IMR-90 (cell line): ENCODE results near the gene NPRL2. TPM values are rescaled to one million over a fixed set of nuclear protein-coding genes. Genes with fewer than 3 reads are reported as not detected.
A peak's percentile ranks its signal among the peaks of the same experiment; 100 is the strongest.

Source experiments
- ATAC-seq: fragments of 200-7000 bp; cut with Tn5 transposase; 2 replicates; pipeline ENCODE4 v1.9.1; 2020; ENCODE audit warnings: low read depth, mild to moderate bottlenecking, moderate library complexity
- Bru-seq: library from RNA; stranded (reverse); fragments of 400-500 nt; gene quantifications from one replicate; lab custom pipeline; 2021; lab: Mats Ljungman, UMichigan
- BruChase-seq, 2 experiments: library from RNA; stranded (reverse); fragments of 400-500 nt; gene quantifications; one replicate each; lab custom pipeline; 2021; lab: Mats Ljungman, UMichigan
- BruUV-seq: library from RNA; stranded (reverse); fragments of 400-500 nt; replicated peaks from 2 replicates; lab custom pipeline; 2021; lab: Mats Ljungman, UMichigan
- CTCF ChIA-PET: fragments of 300-600 bp; formaldehyde crosslinking; extraction: SDS; loops from one replicate; lab custom pipeline; 2021; ENCODE audit warnings: antibody characterized with exemption; lab: Yijun Ruan, JAX
- POLR2A ChIA-PET: fragments of 300-600 bp; sonication (Branson Sonifier 250); formaldehyde crosslinking; loops from one replicate; lab custom pipeline; 2022; ENCODE audit warnings: antibody characterized with exemption; ENCODE audit not compliant: unreplicated experiment; lab: Charles Lee
- DNase-seq: peaks from one replicate; pipeline ENCODE4 v3.0.0; 2013
- H2AFZ ChIP-seq: replicated peaks from 2 replicates; pipeline ENCODE3; 2013; ENCODE audit warnings: low read length, mild to moderate bottlenecking; ENCODE audit not compliant: poor library complexity
- H2AK5ac ChIP-seq: 2 replicates; pipeline ENCODE4 v1.6.1; 2013; ENCODE audit warnings: low read depth, low read length, inconsistent platforms
- H2AK9ac ChIP-seq: replicated peaks from 2 replicates; pipeline ENCODE3; 2013; ENCODE audit warnings: mild to moderate bottlenecking, low read depth, low read length, moderate library complexity; ENCODE audit not compliant: poor library complexity
- H2BK120ac ChIP-seq: 2 replicates; pipeline ENCODE4 v1.6.1; 2013; ENCODE audit warnings: low read depth, low read length, inconsistent platforms
- H2BK15ac ChIP-seq: 3 replicates; pipeline ENCODE4 v1.6.1; 2013; ENCODE audit warnings: low read depth, low read length, inconsistent platforms
- H2BK20ac ChIP-seq: 2 replicates; pipeline ENCODE4 v1.6.1; 2013; ENCODE audit warnings: low read depth, mild to moderate bottlenecking, inconsistent platforms, low read length, moderate library complexity
- H2BK5ac ChIP-seq: 2 replicates; pipeline ENCODE4 v1.6.1; 2013; ENCODE audit warnings: mild to moderate bottlenecking, low read depth, low read length, inconsistent platforms; ENCODE audit not compliant: poor library complexity, severe bottlenecking
- H3K14ac ChIP-seq: replicated peaks from 2 replicates; pipeline ENCODE4 v1.6.1; 2013; ENCODE audit warnings: low read depth, low read length, inconsistent platforms
- H3K18ac ChIP-seq: 2 replicates; pipeline ENCODE4 v1.6.1; 2013; ENCODE audit warnings: low read depth, low read length, control low read depth
- H3K23ac ChIP-seq: 2 replicates; pipeline ENCODE4 v1.6.1; 2013; ENCODE audit warnings: low read depth, low read length, inconsistent platforms
- H3K27ac ChIP-seq: 2 replicates; pipeline ENCODE4 v1.5.1; 2013; ENCODE audit warnings: mild to moderate bottlenecking, control low read depth, low read length; ENCODE audit not compliant: insufficient read depth
- H3K27me3 ChIP-seq: 2 replicates; pipeline ENCODE4 v1.6.1; 2013; ENCODE audit warnings: low read length; ENCODE audit not compliant: control insufficient read depth, insufficient read depth
- H3K36me3 ChIP-seq: 2 replicates; pipeline ENCODE4 v1.6.1; 2013; ENCODE audit warnings: low read length, mixed read lengths; ENCODE audit not compliant: control insufficient read depth, insufficient read depth
- H3K4ac ChIP-seq: 2 replicates; pipeline ENCODE4 v1.6.1; 2013; ENCODE audit warnings: low read depth, low read length, inconsistent platforms
- H3K4me1 ChIP-seq: 2 replicates; pipeline ENCODE4 v1.6.1; 2013; ENCODE audit warnings: low read length, mixed read lengths; ENCODE audit not compliant: control insufficient read depth, insufficient read depth
- H3K4me2 ChIP-seq: 2 replicates; pipeline ENCODE4 v1.6.1; 2013; ENCODE audit warnings: low read depth, mild to moderate bottlenecking, control low read depth, low read length, moderate library complexity
- H3K4me3 ChIP-seq: 2 replicates; pipeline ENCODE4 v1.5.1; 2013; ENCODE audit warnings: low read depth, mild to moderate bottlenecking, control low read depth, low read length, moderate library complexity; ENCODE audit not compliant: insufficient read depth
- H3K56ac ChIP-seq: 2 replicates; pipeline ENCODE4 v1.6.1; 2013; ENCODE audit warnings: low read length, inconsistent platforms; ENCODE audit not compliant: insufficient read depth; ENCODE audit errors: extremely low read depth
- H3K79me1 ChIP-seq, 2 experiments: 2 replicates each; pipeline ENCODE4 v1.6.1; 2013; ENCODE audit warnings: low read length in 2 of 2, inconsistent platforms in 1 of 2, low read depth in 1 of 2
- H3K9ac ChIP-seq: 2 replicates; pipeline ENCODE4 v1.6.1; 2013; ENCODE audit warnings: low read depth, low read length, control low read depth
- H3K9me1 ChIP-seq: 2 replicates; pipeline ENCODE4 v1.6.1; 2013; ENCODE audit warnings: low read length, inconsistent platforms; ENCODE audit not compliant: insufficient read depth
- H3K9me3 ChIP-seq: 2 replicates; pipeline ENCODE4 v1.6.1; 2013; ENCODE audit warnings: low read length; ENCODE audit not compliant: control insufficient read depth, insufficient read depth
- H4K20me1 ChIP-seq: 2 replicates; pipeline ENCODE4 v1.6.1; 2013; ENCODE audit warnings: low read length, inconsistent platforms; ENCODE audit not compliant: insufficient read depth
- H4K5ac ChIP-seq: 2 replicates; pipeline ENCODE4 v1.6.1; 2013; ENCODE audit warnings: mild to moderate bottlenecking, low read depth, low read length, control low read depth
- H4K8ac ChIP-seq, 2 experiments: 2 replicates each; pipeline ENCODE4 v1.6.1; 2013; ENCODE audit warnings: low read depth in 2 of 2, low read length in 2 of 2, control low read depth in 1 of 2, inconsistent platforms in 1 of 2
- H4K91ac ChIP-seq: 2 replicates; pipeline ENCODE4 v1.6.1; 2013; ENCODE audit warnings: low read depth, low read length, inconsistent platforms; ENCODE audit not compliant: insufficient read depth
- BHLHE40 ChIP-seq: fragments of 150-350 bp; IDR thresholded peaks from 2 replicates; pipeline ENCODE4 v1.6.1; 2016; ENCODE audit warnings: mild to moderate bottlenecking, low read depth, low read length
- MAZ ChIP-seq: IDR thresholded peaks from 2 replicates; pipeline ENCODE4 v1.6.1; 2012; ENCODE audit warnings: low read depth, mild to moderate bottlenecking, low read length, improper control_type of control experiment, moderate library complexity, borderline replicate concordance
- MXI1 ChIP-seq: IDR thresholded peaks from 2 replicates; pipeline ENCODE4 v1.6.1; 2012; ENCODE audit warnings: low read depth, mild to moderate bottlenecking, low read length, moderate library complexity, borderline replicate concordance
- RFX5 ChIP-seq: IDR thresholded peaks from 2 replicates; pipeline ENCODE4 v1.8.0; 2012; ENCODE audit warnings: low read depth, mild to moderate bottlenecking, low read length, moderate library complexity
- WGBS, 2 experiments: methylation state at CpG; one replicate each; pipeline versions ENCODE4 v1.1.5 to v1.1.7; 2013; ENCODE audit warnings: missing lambda C conversion rate in 2 of 2; ENCODE audit not compliant: insufficient read length in 1 of 2; ENCODE audit errors: extremely low coverage in 2 of 2; 5-methylcytosine and 5-hydroxymethylcytosine counted together
- dilution Hi-C: fragments of 300-500 bp; cut with HindIII; formaldehyde crosslinking; loops from one replicate; pipeline ENCODE4 v1.14.3; 2018; ENCODE audit warnings: low sequenced_read_pairs; ENCODE audit not compliant: unreplicated experiment
- in situ Hi-C: fragments of 300-500 bp; cut with MboI; formaldehyde crosslinking; loops from 3 replicates; pipeline ENCODE4 v1.14.3; 2019; ENCODE audit warnings: low sequenced_read_pairs, inconsistent platforms, mixed read lengths
- intact Hi-C: fragments of 100-400 bp; cut with micrococcal nuclease; formaldehyde crosslinking; loops from 2 replicates; pipeline ENCODE4 v1.10.0; 2022
- long read RNA-seq: library from polyadenylated mRNA; unstranded; transcript quantifications from one replicate; pipeline ENCODE4 v2.0.0, GENCODE V29; 2021; ENCODE audit not compliant: unreplicated experiment
- polyA plus RNA-seq, 3 experiments: library from polyadenylated mRNA; depleted of rRNA; stranded (reverse); fragments of >200 nt; gene quantifications; 2 replicates each; pipeline ENCODE4 v1.2.3, GENCODE V29; 2012; ENCODE audit warnings: low replicate concordance in 1 of 3
- total RNA-seq: library from RNA; depleted of rRNA; stranded (reverse); fragments of >200 nt; gene quantifications from 2 replicates; pipeline ENCODE4 v1.2.3, GENCODE V29; 2012; rRNA removed
- TF ChIP-seq, protein P1 (sequence below): fragments of 150-350 bp; IDR thresholded peaks from 2 replicates; pipeline ENCODE4 v1.6.1; 2017; ENCODE audit warnings: mild to moderate bottlenecking, antibody characterized with exemption, low read length, low read depth

Gene NPRL2
- 27.5 and 38.7 TPM in 2 replicates for total RNA-seq
- 38.3 and 38.5 TPM in 2 replicates for polyA plus RNA-seq (2012; rRNA removed)
- 25.2 and 33.3 TPM in 2 replicates for polyA plus RNA-seq (2012; cell fraction: cytosol; rRNA removed)
- 62.9 and 100 TPM in 2 replicates for polyA plus RNA-seq (2012; cell fraction: nucleus; rRNA removed; ENCODE audit: low replicate concordance)
- percentile 44 among the genes with signal in this experiment for Bru-seq, nascent RNA
- percentile 53 among the genes with signal in this experiment for BruChase-seq, experiment 1, labeled RNA remaining after a 6-hour chase
- BruChase-seq, experiment 2, labeled RNA remaining after a 2-hour chase: percentile 51 among the genes with signal in this experiment
- long read RNA-seq, transcript NPRL2-201 (11 exons, 1,700 nt): major isoform, 11 of 34 reads
- long read RNA-seq, partial matches to known transcripts: 5 of 34 reads
- long read RNA-seq, other reads (novel, unspliced or antisense): 18 of 34 reads

DNA sequence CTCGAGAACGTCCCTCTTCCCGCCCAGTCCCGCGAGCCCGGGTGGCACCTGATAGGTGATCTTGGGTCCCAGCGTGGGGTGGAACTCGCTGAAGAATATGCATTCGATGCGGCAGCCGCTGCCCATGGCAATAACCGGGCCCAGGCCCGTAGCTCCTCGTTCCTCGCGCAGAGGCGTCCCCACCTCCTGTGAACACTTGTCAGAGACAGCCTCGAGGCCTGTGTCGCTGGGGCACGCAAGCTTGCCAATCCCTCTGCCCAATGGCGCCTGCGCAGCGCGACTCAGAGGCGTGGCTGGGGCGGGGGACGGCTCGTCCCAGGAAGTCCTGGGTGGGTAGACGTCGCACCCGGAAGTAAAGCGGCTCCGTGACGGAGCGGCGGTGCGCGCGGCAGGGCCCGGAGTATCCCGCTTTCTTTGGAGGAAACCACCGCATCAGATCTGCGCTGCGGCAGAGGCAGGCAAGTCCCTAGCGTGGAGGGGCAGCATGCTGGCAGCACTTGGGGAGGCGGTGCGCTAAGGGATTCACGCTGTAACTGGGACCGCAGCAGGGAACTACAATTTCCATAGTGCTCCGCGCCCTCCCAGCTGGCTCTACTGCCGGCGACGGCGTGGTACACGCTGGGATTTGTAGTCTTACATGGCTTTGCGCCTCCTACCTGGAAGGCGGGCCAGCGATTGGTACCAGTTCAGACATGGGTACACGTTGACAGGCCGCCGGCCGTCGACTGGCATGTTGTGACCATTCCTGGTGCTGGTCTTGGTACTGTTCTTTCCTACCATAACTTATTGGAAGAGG is at the start of gene NPRL2, which contains the start of gene CYB561D2:
Gene NPRL2 (minus strand): TSS at position 249 of the 796 bp plus-strand sequence. CDS start 123 bp downstream, at position 126.
Gene CYB561D2 (plus strand): TSS at position 336 of the 796 bp plus-strand sequence. CDS start 572 bp downstream, outside the sequence.
- peak within 1 kb of the TSS; percentile 97 for H4K91ac ChIP-seq

More for the DNA sequence above, at the start of gene NPRL2, which contains the start of gene CYB561D2:
- H2AFZ ChIP-seq: peak within 1 kb of the TSS; percentile 93
- peak within 1 kb of the TSS; percentile 87 for H4K5ac ChIP-seq
- peaks cover 23% of the 10 kb centered on the region for H4K20me1 ChIP-seq
- peak within 1 kb of the TSS; percentile 83 for H3K56ac ChIP-seq
- TF ChIP-seq RFX5 (0 out of 2 replicates have a peak, but pooled peaks have one; percentile 4), MXI1 (peak; percentile 26), BHLHE40 (no peak), MAZ (peak; percentile 53; the same call in 1 of the 2 replicates)
- TF ChIP-seq, protein P1, sequence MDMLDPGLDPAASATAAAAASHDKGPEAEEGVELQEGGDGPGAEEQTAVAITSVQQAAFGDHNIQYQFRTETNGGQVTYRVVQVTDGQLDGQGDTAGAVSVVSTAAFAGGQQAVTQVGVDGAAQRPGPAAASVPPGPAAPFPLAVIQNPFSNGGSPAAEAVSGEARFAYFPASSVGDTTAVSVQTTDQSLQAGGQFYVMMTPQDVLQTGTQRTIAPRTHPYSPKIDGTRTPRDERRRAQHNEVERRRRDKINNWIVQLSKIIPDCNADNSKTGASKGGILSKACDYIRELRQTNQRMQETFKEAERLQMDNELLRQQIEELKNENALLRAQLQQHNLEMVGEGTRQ: peak; percentile 14; the same call in 1 of the 2 replicates
- POLR2A ChIA-PET: interaction anchor here (0.8 kb wide), 1 partner anchor 10 kb away, joined by 4 read pairs; the partner anchor contains the start of gene RASSF1
- H3K4me1 ChIP-seq: peaks cover 11% of the 10 kb centered on the region
- H3K14ac ChIP-seq: peak within 1 kb of the TSS; percentile 97
- peak within 1 kb of the TSS; percentile 91 for H3K4me2 ChIP-seq
- no TSS peak for BruUV-seq
- in situ Hi-C loops: no loop called here
- H3K27ac ChIP-seq: peak within 1 kb of the TSS; percentile 91
- H2AK9ac ChIP-seq: peak within 1 kb of the TSS; percentile 90
- peak within 1 kb of the TSS; percentile 86 for H3K18ac ChIP-seq
- peak within 1 kb of the TSS; percentile 94 for H3K9ac ChIP-seq
- peak; percentile 92 for ATAC-seq
- H3K36me3 ChIP-seq: peaks cover 32% of the 10 kb centered on the region
- peak within 1 kb of the TSS; percentile 91 for H2BK5ac ChIP-seq
- H3K4ac ChIP-seq: peak within 1 kb of the TSS; percentile 97
- intact Hi-C loops: no loop called here
- peak within 1 kb of the TSS; percentile 87 for H2BK120ac ChIP-seq
- no peaks in the 10 kb centered on the region for H3K9me3 ChIP-seq
- H4K8ac ChIP-seq: peak within 1 kb of the TSS; percentile 72 to 100
- dilution Hi-C loops: no loop called here
- H3K23ac ChIP-seq: peak within 1 kb of the TSS; percentile 85
- H3K27me3 ChIP-seq: no peaks in the 10 kb centered on the region
- peaks cover 4% of the 10 kb centered on the region; the same call in 1 of the 2 replicates for H3K9me1 ChIP-seq
- H3K4me3 ChIP-seq: peak within 1 kb of the TSS; percentile 73
- H2BK15ac ChIP-seq: peak within 1 kb of the TSS; percentile 50; the same call in 1 of the 3 replicates
- WGBS, 2 experiments: 2% methylated on average over 31 of the region's 64 CpGs; no CpG with 5 or more reads in 1 of the 2 experiments
- H2AK5ac ChIP-seq: peak within 1 kb of the TSS; percentile 72
- CTCF ChIA-PET: interaction anchor here (1.2 kb wide), 1 partner anchor 191 kb away, joined by 5 read pairs; no protein-coding TSS in a partner anchor
- peak; percentile 90 for DNase-seq
- H3K79me1 ChIP-seq: peaks cover 23 to 48% of the 10 kb centered on the region in 2 experiments
- H2BK20ac ChIP-seq: peak within 1 kb of the TSS; percentile 37; the same call in 1 of the 2 replicates
